A673 (cell line): ENCODE results near the gene TNFRSF14. TPM values are rescaled to one million over a fixed set of nuclear protein-coding genes. Genes with fewer than 3 reads are reported as not detected.
A peak's percentile ranks its signal among the peaks of the same experiment; 100 is the strongest.

Experiments used
- BruUV-seq: library from RNA; stranded (reverse); fragments of 400-500 nt; replicated peaks from 2 replicates; lab custom pipeline; 2021; lab: Mats Ljungman, UMichigan
- CTCF ChIA-PET: fragments of 300-600 bp; sonication (Branson Sonifier 250); formaldehyde crosslinking; loops from one replicate; lab custom pipeline; 2022; ENCODE audit warnings: antibody characterized with exemption; lab: Charles Lee
- POLR2A ChIA-PET: fragments of 300-600 bp; sonication (Branson Sonifier 250); formaldehyde crosslinking; loops from one replicate; lab custom pipeline; 2022; ENCODE audit warnings: antibody characterized with exemption; ENCODE audit not compliant: low non-redundant PET; lab: Charles Lee
- DNase-seq: peaks from one replicate; pipeline ENCODE4 v3.0.0-alpha.2; 2015; ENCODE audit warnings: low spot score
- H3K27ac ChIP-seq: fragments of 200-600 bp; sonication (generic); 2 replicates; pipeline ENCODE4 v1.5.1; 2016; ENCODE audit warnings: mixed run types, low read depth, mild to moderate bottlenecking, mixed read lengths, antibody characterized with exemption, low read length; ENCODE audit not compliant: poor library complexity, severe bottlenecking
- H3K27me3 ChIP-seq: fragments of 200-600 bp; sonication (generic); replicated peaks from 2 replicates; pipeline ENCODE4 v1.6.1; 2017; ENCODE audit warnings: mixed run types, low read depth, mild to moderate bottlenecking, mixed read lengths, antibody characterized with exemption, low read length; ENCODE audit not compliant: insufficient read depth, poor library complexity
- H3K36me3 ChIP-seq: fragments of 200-600 bp; sonication (generic); 2 replicates; pipeline ENCODE4 v1.6.1; 2016; ENCODE audit warnings: mixed run types, mild to moderate bottlenecking, mixed read lengths, antibody characterized with exemption, low read length; ENCODE audit not compliant: insufficient read depth, poor library complexity, severe bottlenecking
- H3K4me1 ChIP-seq: fragments of 200-600 bp; sonication (generic); 2 replicates; pipeline ENCODE4 v1.6.1; 2017; ENCODE audit warnings: mixed run types, mild to moderate bottlenecking, mixed read lengths, antibody characterized with exemption, low read length; ENCODE audit not compliant: insufficient read depth, poor library complexity, severe bottlenecking
- H3K4me3 ChIP-seq: fragments of 200-600 bp; sonication (generic); 2 replicates; pipeline ENCODE4 v1.5.1; 2016; ENCODE audit warnings: low read depth, mixed run types, mild to moderate bottlenecking, mixed read lengths, low read length; ENCODE audit not compliant: poor library complexity, severe bottlenecking
- H3K9me3 ChIP-seq: fragments of 200-600 bp; sonication (generic); 2 replicates; pipeline ENCODE4 v1.6.1; 2016; ENCODE audit warnings: mixed run types, low read depth, mild to moderate bottlenecking, mixed read lengths, antibody characterized with exemption, low read length; ENCODE audit not compliant: poor library complexity, severe bottlenecking
- EZH2 ChIP-seq: fragments of 200-600 bp; sonication (generic); IDR thresholded peaks from 2 replicates; pipeline ENCODE4 v1.6.1; 2017; ENCODE audit warnings: borderline replicate concordance, low read depth, mild to moderate bottlenecking, mixed read lengths, antibody characterized with exemption, low read length; ENCODE audit not compliant: poor library complexity, severe bottlenecking
- intact Hi-C: fragments of 100-400 bp; cut with micrococcal nuclease; formaldehyde crosslinking; loops from one replicate; pipeline ENCODE4 v1.10.0; 2022; ENCODE audit not compliant: unreplicated experiment
- total RNA-seq: library from RNA; stranded (reverse); gene quantifications from 2 replicates; pipeline ENCODE4 v1.2.3, GENCODE V29; 2021
- TF ChIP-seq, protein P1 (sequence below): fragments of 300-800, 200-600 bp; sonication (generic); conservative IDR thresholded peaks from 2 replicates; pipeline ENCODE4 v1.5.1; 2017; ENCODE audit warnings: low read depth, mild to moderate bottlenecking, antibody characterized with exemption, low read length, moderate library complexity, mixed read lengths

The TNFRSF14 gene
- total RNA-seq, 1 experiment from 2014 or later, result 4.6 TPM

DNA sequence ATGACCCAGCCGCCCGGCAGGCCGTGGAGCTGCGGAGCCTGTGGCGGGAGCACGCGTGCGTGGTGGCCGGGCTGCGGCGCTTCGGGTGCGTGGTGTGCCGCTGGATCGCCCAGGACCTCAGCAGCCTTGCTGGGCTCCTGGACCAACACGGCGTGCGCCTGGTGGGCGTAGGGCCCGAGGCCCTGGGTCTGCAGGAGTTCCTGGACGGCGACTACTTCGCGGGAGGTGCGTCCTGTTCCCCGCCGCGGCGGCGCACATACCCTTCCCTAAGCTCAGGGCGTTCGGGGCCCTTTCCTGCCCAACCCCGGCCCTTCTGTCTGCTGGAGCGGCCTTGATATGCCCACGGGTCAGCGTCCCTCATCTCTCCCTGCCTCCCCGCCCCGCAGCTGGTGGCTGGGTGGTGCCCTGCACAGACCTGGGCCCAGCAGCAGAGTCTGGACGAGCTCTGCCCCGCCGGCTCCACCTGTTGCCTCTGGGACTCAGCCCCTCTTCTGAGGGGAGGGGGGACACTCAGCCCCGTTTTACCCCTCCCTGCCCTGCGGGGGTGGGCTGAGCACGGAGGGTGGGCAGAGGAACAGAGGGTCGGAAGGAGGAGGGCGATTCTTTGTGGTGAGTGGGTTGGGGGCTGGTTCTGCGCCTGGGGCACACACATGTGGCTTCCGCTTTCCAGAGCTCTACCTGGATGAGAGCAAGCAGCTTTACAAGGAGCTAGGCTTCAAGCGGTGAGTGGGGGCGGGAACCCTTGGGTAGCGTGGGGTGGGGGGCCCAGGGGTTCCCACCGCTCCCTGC, 31.1 kb downstream of the TNFRSF14 start:
- H3K27me3 ChIP-seq, result no peaks in the 10 kb centered on the region
- no TSS peak for BruUV-seq
- H3K4me1 ChIP-seq, result peaks cover 7% of the 10 kb centered on the region
- intact Hi-C loops, result no loop called here
- CTCF ChIA-PET, result no interaction called here
- H3K36me3 ChIP-seq, result no peaks in the 10 kb centered on the region
- H3K4me3 ChIP-seq, result peak overlapping the region; percentile 65
- no peaks in the 10 kb centered on the region for H3K9me3 ChIP-seq
- POLR2A ChIA-PET, result no interaction called here
- no peak for DNase-seq
- TF ChIP-seq, protein P1, sequence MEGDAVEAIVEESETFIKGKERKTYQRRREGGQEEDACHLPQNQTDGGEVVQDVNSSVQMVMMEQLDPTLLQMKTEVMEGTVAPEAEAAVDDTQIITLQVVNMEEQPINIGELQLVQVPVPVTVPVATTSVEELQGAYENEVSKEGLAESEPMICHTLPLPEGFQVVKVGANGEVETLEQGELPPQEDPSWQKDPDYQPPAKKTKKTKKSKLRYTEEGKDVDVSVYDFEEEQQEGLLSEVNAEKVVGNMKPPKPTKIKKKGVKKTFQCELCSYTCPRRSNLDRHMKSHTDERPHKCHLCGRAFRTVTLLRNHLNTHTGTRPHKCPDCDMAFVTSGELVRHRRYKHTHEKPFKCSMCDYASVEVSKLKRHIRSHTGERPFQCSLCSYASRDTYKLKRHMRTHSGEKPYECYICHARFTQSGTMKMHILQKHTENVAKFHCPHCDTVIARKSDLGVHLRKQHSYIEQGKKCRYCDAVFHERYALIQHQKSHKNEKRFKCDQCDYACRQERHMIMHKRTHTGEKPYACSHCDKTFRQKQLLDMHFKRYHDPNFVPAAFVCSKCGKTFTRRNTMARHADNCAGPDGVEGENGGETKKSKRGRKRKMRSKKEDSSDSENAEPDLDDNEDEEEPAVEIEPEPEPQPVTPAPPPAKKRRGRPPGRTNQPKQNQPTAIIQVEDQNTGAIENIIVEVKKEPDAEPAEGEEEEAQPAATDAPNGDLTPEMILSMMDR, result no peak
- no peak for TF ChIP-seq EZH2
- H3K27ac ChIP-seq, result peak overlapping the region; percentile 90

- H3K4me3 ChIP-seq, result peak overlapping the region; percentile 65
- no TSS peak for BruUV-seq
- ChIA-PET CTCF (no interaction called here), POLR2A (no interaction called here)
- no peaks in the 10 kb centered on the region for H3K9me3 ChIP-seq
- intact Hi-C loops, result no loop called here
- no peak for DNase-seq
- peaks cover 7% of the 10 kb centered on the region for H3K4me1 ChIP-seq
- no peaks in the 10 kb centered on the region for H3K36me3 ChIP-seq
- no peak overlapping the region for H3K27ac ChIP-seq
- TF ChIP-seq, protein P1, result no peak
- TF ChIP-seq EZH2, result no peak
- no peaks in the 10 kb centered on the region for H3K27me3 ChIP-seq
These were observed 31.8 kb downstream of the TNFRSF14 start for GRCh38 chr1:2587860-2588571.

GRCh38 chr1:2588661-2589430, 32.7 kb downstream of the TNFRSF14 start:
- intact Hi-C loops, result no loop called here
- H3K27ac ChIP-seq, result no peak overlapping the region
- TF ChIP-seq EZH2, result no peak
- CTCF ChIA-PET, result no interaction called here
- POLR2A ChIA-PET, result no interaction called here
- H3K4me3 ChIP-seq, result no peak overlapping the region
- H3K9me3 ChIP-seq, result no peaks in the 10 kb centered on the region
- no peak for DNase-seq
- BruUV-seq, result no TSS peak
- H3K27me3 ChIP-seq, result no peaks in the 10 kb centered on the region
- peaks cover 11% of the 10 kb centered on the region for H3K4me1 ChIP-seq
- H3K36me3 ChIP-seq, result no peaks in the 10 kb centered on the region
